ENCODE results near the gene TBRG4.
"Not testable (repeated sequence)": the region's sequence is repeated elsewhere in the genome, so short reads cannot be mapped to it uniquely, and the experiment has no call there.

The TBRG4 gene

DNA sequence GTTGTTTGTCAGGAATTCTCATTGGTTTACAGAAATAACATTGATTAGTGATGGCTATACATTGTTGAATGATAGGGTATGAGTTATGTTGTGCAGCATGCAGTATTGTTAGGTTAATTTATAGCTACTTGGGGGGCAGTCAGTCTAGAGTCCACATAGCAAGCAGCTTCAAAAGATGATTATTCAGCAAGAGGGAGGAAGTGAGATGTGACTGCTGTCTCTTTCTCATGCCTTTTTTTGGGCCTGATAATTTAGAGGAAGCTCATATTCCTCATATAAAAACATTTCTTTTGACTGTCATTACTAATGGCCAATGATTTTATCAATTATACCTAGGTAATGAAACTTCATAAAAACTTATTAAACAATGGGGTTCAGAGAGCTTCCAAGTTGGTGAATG, 3.4 kb upstream of the TBRG4 start:
- DNase-seq, result no peak

DNA sequence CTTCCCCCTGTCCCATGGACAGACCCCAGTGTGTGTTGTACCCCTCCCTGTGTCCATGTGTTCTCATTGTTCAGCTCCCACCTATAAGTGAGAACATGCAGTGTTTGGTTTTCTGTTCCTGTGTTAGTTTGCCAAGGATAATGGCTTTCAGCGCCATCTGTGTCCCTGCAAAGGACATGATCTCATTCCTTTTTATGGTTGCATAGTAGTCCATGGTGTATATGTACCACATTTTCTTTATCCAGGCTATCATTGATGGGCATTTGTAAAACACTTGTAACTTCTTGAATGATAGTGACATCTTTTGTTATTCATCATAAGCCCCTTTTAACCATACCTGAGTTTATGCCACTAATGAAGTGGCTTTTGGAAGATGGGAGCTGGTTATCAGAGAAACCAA, 2.8 kb upstream of the TBRG4 start:
- DNase-seq, result not testable (repeated sequence)

DNA sequence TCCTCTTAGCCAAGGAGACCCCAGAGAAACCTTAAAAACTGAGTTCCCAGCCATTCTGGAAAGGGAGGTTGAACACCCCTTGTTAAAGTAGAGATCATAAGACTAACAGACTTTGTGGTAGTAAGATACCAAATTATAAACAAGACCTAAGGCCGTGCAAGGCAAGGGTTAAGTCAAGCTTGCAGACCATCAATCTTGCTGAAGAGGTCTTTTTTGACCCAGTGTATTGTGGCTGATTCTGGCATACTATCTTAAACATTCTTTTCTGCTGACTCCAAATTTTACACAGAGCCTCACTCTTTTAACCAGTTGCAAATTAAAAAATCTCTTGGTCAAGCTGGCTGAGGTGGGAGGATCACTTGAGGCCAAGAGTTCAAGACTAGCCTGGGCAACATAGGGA, 1.2 kb upstream of the TBRG4 start:
- DNase-seq, result no peak

GRCh38 chr7:45108863-45109262, 2.6 kb downstream of the TBRG4 start:
- DNase-seq, result no peak

DNA sequence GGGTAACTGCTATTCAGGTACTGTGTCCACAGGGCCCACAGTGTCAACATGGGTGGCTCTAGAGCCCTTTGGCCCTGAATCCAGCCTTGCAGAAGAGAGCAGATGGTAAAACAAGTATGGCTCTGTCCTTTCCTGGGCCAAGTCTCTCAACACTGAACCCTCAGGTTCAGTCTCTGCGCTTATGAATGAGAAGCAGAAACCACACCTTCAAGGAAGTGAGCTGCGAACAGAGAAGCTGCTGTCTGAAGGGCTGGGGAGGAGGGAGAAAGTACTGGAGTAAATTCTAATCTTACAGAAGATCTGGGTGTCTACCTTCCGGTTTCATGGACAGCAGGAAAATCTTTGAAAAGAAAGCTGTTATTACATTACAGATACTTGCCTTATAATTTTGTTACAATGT, 4.1 kb downstream of the TBRG4 start:
- DNase-seq, result no peak

- DNase-seq, result no peak
Observed at GRCh38 chr7:45106820-45107219, 4.7 kb downstream of the TBRG4 start.

- no peak for DNase-seq
Observed at GRCh38 chr7:45105588-45106188, 5.8 kb downstream of the TBRG4 start.

DNA sequence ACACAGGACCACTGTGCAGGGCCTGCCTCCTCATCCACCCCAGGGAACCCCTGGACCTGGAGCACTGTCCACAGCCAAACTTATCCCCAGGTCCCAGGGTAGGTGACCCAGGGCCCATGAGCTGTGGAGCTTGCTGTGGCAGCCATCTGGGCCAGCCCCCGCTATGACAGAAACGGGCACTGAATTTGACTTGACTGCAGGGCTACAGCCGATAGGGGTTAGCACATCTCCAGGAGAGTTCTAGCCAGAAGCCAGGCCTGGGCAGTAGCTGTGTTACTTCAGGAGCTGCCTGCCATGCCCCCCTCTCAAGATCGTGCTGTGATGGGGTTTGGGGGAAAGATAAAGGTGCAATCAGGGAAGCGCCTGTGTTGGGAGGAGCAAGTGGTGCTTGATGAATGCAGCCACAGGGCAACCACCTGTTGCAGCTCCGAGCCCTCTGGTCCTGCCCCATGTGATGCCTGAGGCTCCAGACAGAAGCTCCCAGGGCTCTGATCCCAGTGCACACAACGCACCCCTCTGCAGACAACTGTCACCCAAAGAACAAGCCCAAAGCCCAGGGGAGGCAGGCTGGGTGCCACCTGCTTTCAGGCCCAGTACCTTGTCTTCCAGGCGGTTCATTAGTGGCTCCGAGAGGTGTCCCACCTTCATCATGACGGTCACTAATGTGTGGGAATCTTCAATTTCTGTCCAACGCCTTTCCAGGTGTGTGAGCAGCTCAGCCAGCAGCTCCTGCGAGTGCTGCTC, 6.5 kb downstream of the TBRG4 start:
- DNase-seq, result no peak

- no peak for DNase-seq
Observed at GRCh38 chr7:45103958-45104843, 7.3 kb downstream of the TBRG4 start.

- no peak for DNase-seq
Observed at GRCh38 chr7:45102785-45103712, 8.4 kb downstream of the TBRG4 start.

DNA sequence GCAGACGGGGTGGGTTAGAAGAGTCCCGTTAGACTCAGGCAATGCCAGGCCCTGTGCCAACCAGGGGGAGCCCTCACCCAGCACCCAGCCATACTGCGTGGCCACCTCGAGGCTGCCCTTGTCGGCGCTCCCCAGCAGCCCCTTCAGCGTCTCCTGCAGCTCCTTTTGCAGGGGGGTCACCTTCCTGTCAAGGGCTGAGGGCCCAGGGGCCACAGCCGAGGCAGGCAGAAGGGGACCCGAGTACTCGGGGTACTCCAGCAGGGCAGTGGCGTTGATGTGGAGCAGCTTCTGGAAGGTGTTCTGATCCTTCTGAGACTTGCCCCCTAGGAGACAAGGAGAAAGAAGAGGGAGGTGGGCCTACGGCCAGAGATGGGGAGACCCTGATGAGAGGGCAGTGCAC, 9.7 kb downstream of the TBRG4 start:
- no peak for DNase-seq

DNA sequence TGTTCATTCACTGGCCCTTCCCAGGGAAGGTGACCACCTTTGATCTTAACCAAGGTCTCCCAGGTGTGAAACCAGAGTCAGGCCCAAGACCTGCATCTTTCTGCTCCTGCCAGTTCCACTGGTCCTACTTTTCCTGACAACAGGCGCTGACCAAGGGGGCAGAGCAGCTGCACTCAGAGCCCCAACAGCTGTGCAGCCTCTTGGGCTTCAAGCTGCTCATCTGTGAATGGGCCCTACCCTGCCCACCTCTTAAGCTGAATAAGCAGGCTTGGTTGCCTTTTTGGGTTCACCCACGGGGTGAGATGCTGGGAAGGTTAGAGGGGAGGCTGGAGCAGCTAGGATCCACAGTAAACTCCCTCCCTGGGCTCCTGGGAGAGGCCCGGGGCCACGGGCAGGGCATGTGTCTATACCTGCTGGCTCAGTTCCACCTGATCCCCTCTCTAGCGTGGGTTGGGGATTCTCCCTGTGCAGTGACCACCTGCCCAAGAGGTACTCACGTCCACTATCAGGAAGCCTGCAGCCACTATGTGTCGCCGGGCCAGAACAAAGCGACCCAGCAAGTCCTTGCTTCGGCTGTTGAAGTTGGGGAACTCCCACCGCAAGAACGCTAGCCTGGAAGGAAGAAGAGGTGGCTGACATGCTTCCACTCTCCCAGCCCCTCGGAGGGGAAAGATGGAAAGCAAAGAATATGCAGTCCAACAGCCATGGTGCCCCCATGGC, 10.6 kb downstream of the TBRG4 start:
- DNase-seq, result no peak

DNA sequence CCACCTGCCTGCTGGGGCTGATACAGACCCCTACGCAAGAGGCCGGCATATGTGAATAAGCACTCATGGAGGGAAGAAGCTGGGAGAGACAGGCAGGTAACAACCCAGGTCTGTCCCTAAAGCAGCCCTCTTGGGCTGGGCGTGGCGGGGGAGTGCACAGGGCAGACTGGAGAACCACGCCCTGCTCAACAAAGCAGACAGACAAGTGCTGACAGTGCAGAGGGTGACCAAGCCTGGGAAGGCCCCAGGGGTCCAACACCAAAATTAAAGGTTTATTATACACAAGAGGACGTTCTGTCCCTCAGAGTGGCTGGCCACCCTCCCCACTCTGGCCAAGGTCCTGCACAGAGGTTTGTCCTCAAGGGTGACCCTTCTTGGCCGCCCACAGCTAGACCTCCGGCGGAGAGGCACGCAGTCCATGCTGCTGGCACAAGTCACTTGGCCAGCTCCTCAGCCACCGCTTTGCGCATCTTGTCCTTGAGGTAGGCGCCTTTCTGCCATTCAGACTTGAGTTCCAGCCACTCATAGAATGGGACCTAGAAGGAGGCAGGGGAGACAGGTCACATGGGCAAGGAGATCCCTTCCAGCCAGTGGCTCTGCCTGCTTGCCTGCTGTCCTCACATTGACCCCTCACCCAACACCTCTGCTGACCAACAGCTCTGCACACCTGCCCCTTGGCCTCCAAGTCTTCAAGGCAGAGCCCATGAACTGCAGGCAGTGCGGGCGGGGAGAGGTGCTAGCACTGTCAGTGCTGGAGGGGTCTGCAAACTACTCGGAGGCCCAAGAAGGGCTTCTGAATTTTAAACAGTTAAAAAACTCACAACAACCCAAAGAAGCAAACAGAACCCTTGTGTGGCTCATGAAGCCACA, 11.4 kb downstream of the TBRG4 start:
- DNase-seq, result no peak

- no peak for DNase-seq
Observed at GRCh38 chr7:45098983-45099839, 12.3 kb downstream of the TBRG4 start.

DNA sequence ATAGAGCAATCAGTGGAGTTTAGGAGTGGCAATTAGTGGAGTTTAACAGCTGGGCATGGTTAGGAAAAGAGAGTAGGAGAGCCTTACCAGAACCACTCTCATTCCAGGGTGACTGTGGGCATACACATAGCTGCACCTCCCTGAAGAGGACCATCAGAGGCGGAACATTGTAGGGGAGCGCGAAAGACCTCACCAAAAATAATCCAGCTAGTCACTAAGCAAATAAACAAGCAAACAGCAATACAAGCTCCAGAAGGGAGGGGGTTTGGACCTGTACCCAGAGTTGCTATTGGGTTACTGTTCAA, 18.6 kb downstream of the TBRG4 start:
- no peak for DNase-seq

- DNase-seq, result no peak
Observed at GRCh38 chr7:45092100-45092930, 19.2 kb downstream of the TBRG4 start.

GRCh38 chr7:45089341-45089891, 22.1 kb downstream of the TBRG4 start:
- DNase-seq, result peak; percentile 81

DNA sequence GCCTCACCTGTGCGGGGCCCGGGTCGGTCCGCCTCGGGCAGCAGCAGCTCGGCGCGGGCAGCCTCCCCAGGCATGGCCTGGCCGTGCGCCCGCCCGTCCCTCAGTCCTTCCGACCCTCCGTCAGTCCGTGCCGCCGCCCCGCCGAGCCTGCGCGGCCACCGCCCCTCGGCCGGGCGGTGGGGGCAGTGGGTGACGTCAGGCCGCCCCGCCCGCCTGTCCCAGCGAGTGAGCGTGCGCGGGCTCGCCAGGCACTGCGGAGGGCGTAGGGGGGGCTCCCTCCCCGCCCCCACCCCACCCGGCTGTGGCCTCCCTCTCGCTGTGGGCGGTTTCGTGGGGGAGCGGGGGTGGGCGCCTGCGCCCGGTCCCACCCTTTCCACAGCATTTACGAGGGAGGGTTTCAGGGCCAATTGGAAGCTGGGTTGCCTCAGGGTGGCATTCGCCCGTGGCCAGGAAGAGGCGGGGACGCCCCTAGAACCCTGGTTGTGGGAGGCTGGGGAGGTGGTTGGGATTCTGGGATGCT, 22.6 kb downstream of the TBRG4 start, which contains the start of gene NACAD:
NACAD (minus strand) TSS at position 149 of the 520 bp plus-strand sequence; CDS start at position 74, 75 bp downstream.
- DNase-seq, result peak; percentile 59
